Neural progenitor cell (in vitro differentiated cells): ENCODE data around the gene MSI2. TPM values are rescaled to one million over a fixed set of nuclear protein-coding genes. Genes with fewer than 3 reads are reported as not detected.

Experiments used
- DNase-seq: peaks from one replicate; pipeline ENCODE4 v3.0.0-alpha.2; 2016; ENCODE audit warnings: low spot score
- H2AFZ ChIP-seq: fragments of 200-600 bp; sonication (generic); replicated peaks from 2 replicates; pipeline ENCODE4 v1.6.1; 2016; ENCODE audit warnings: antibody characterized with exemption
- H3F3A ChIP-seq: fragments of 200-600 bp; sonication (generic); 2 replicates; pipeline ENCODE4 v1.6.1; 2016; ENCODE audit warnings: antibody characterized with exemption, low read depth
- H3K27ac ChIP-seq: fragments of 200-600 bp; sonication (generic); 2 replicates; pipeline ENCODE4 v1.5.1; 2016; ENCODE audit warnings: mild to moderate bottlenecking
- H3K27me3 ChIP-seq: fragments of 200-600 bp; sonication (generic); 2 replicates; pipeline ENCODE4 v1.6.1; 2016; ENCODE audit warnings: mild to moderate bottlenecking, moderate library complexity
- H3K36me3 ChIP-seq: fragments of 200-600 bp; sonication (generic); 2 replicates; pipeline ENCODE4 v1.5.1; 2016
- H3K4me1 ChIP-seq: fragments of 200-600 bp; sonication (generic); 2 replicates; pipeline ENCODE4 v1.6.1; 2016; ENCODE audit warnings: mixed run types
- H3K4me2 ChIP-seq: fragments of 200-600 bp; sonication (generic); 2 replicates; pipeline ENCODE4 v1.6.1; 2016
- H3K4me3 ChIP-seq: fragments of 200-600 bp; sonication (generic); 2 replicates; pipeline ENCODE4 v1.5.1; 2016
- H3K79me2 ChIP-seq: fragments of 200-600 bp; sonication (generic); 2 replicates; pipeline ENCODE4 v1.6.1; 2016; ENCODE audit warnings: low read depth
- H3K9ac ChIP-seq: fragments of 200-600 bp; sonication (generic); 2 replicates; pipeline ENCODE4 v1.6.1; 2016
- H3K9me3 ChIP-seq: fragments of 200-600 bp; sonication (generic); 2 replicates; pipeline ENCODE4 v1.5.1; 2016; ENCODE audit warnings: low read depth
- H4K20me1 ChIP-seq: fragments of 200-600 bp; sonication (generic); 2 replicates; pipeline ENCODE4 v1.6.1; 2016; ENCODE audit warnings: low read depth
- H3K27ac Mint-ChIP-seq: 3 replicates; pipeline ENCODE4 v1.8.0; 2021; ENCODE audit warnings: mixed read lengths
- H3K27me3 Mint-ChIP-seq: 2 replicates; pipeline ENCODE4 v1.8.0; 2022; ENCODE audit warnings: low read depth, mild to moderate bottlenecking, inconsistent platforms, moderate library complexity, mixed read lengths; ENCODE audit not compliant: insufficient read depth
- H3K36me3 Mint-ChIP-seq: 3 replicates; pipeline ENCODE4 v1.8.0; 2021; ENCODE audit warnings: mixed read lengths
- H3K4me1 Mint-ChIP-seq: 3 replicates; pipeline ENCODE4 v1.8.0; 2021; ENCODE audit warnings: mixed read lengths
- H3K4me3 Mint-ChIP-seq: 3 replicates; pipeline ENCODE4 v1.8.0; 2021; ENCODE audit warnings: mild to moderate bottlenecking, moderate library complexity, mixed read lengths
- H3K9me3 Mint-ChIP-seq: 3 replicates; pipeline ENCODE4 v1.8.0; 2020; ENCODE audit warnings: mixed read lengths
- CTCF ChIP-seq: fragments of 200-600 bp; sonication (generic); IDR thresholded peaks from 2 replicates; pipeline ENCODE4 v1.5.1; 2017; ENCODE audit warnings: antibody characterized with exemption, mild to moderate bottlenecking
- EZH2 ChIP-seq: fragments of 200-600 bp; sonication (generic); IDR thresholded peaks from 2 replicates; pipeline ENCODE4 v1.6.1; 2017; ENCODE audit warnings: antibody characterized with exemption, mild to moderate bottlenecking, moderate library complexity
- EZH2phosphoT487 ChIP-seq: fragments of 200-600 bp; sonication (generic); IDR thresholded peaks from 2 replicates; pipeline ENCODE4 v1.6.1; 2017; ENCODE audit warnings: antibody characterized with exemption
- total RNA-seq: library from RNA; depleted of rRNA; stranded (reverse); fragments of >200 nt; gene quantifications from 2 replicates; pipeline ENCODE4 v1.2.3, GENCODE V29; 2015; ENCODE audit warnings: low replicate concordance

MSI2 gene
- total RNA-seq, 1 donor from 2014 or later: 96.9 TPM

- Histone ChIP-seq H3K27ac (no peak overlapping the region), H3K9ac (no peak overlapping the region), H2AFZ (no peak overlapping the region), H3K36me3 (no peaks in the 10 kb centered on the region), H3F3A (peaks cover 6% of the 10 kb centered on the region), H3K79me2 (peaks cover 98% of the 10 kb centered on the region), H3K9me3 (no peaks in the 10 kb centered on the region), H3K4me3 (no peak overlapping the region), H4K20me1 (peaks cover 92% of the 10 kb centered on the region), H3K4me1 (peaks cover 49% of the 10 kb centered on the region), H3K27me3 (no peaks in the 10 kb centered on the region), H3K4me2 (no peak overlapping the region)
- no peak for TF ChIP-seq CTCF
- no peak for TF ChIP-seq EZH2phosphoT487
- TF ChIP-seq EZH2: no peak
- no peak for DNase-seq
- H3K36me3 Mint-ChIP-seq: peaks cover 48% of the 10 kb centered on the region
- no peaks in the 10 kb centered on the region for H3K9me3 Mint-ChIP-seq
- H3K4me3 Mint-ChIP-seq: no peak overlapping the region
- H3K4me1 Mint-ChIP-seq: peaks cover 65% of the 10 kb centered on the region
- peaks cover 5% of the 10 kb centered on the region for H3K27me3 Mint-ChIP-seq
- H3K27ac Mint-ChIP-seq: peak overlapping the region; percentile 20
Measured at GRCh38 chr17:57324631-57325030, 68.3 kb downstream of the MSI2 start.

GRCh38 chr17:57326336-57326735, 70.0 kb downstream of the MSI2 start:
- no peak overlapping the region for H3K9ac ChIP-seq
- no peak overlapping the region for H3K4me3 ChIP-seq
- no peaks in the 10 kb centered on the region for H3K27me3 ChIP-seq
- no peaks in the 10 kb centered on the region for H3K9me3 Mint-ChIP-seq
- H3K4me3 Mint-ChIP-seq: no peak overlapping the region
- no peak for TF ChIP-seq EZH2
- TF ChIP-seq EZH2phosphoT487: no peak
- TF ChIP-seq CTCF: no peak
- no peaks in the 10 kb centered on the region for H3K36me3 ChIP-seq
- H2AFZ ChIP-seq: no peak overlapping the region
- H3K4me2 ChIP-seq: no peak overlapping the region
- H3K4me1 ChIP-seq: peaks cover 40% of the 10 kb centered on the region
- H3K27me3 Mint-ChIP-seq: peaks cover 5% of the 10 kb centered on the region
- peak overlapping the region; percentile 46 for H3K27ac ChIP-seq
- peaks cover 53% of the 10 kb centered on the region for H3K36me3 Mint-ChIP-seq
- H3K4me1 Mint-ChIP-seq: peaks cover 61% of the 10 kb centered on the region
- H3F3A ChIP-seq: peaks cover 22% of the 10 kb centered on the region
- peaks cover 89% of the 10 kb centered on the region for H4K20me1 ChIP-seq
- H3K79me2 ChIP-seq: peaks cover 96% of the 10 kb centered on the region
- DNase-seq: no peak
- no peaks in the 10 kb centered on the region for H3K9me3 ChIP-seq
- no peak overlapping the region for H3K27ac Mint-ChIP-seq

GRCh38 chr17:57326764-57327163, 70.4 kb downstream of the MSI2 start:
- H3K27me3 Mint-ChIP-seq: peaks cover 5% of the 10 kb centered on the region
- H4K20me1 ChIP-seq: peaks cover 90% of the 10 kb centered on the region
- H3K4me3 ChIP-seq: no peak overlapping the region
- no peak overlapping the region for H3K4me3 Mint-ChIP-seq
- peaks cover 40% of the 10 kb centered on the region for H3K4me1 ChIP-seq
- no peaks in the 10 kb centered on the region for H3K36me3 ChIP-seq
- no peak for DNase-seq
- H3K9ac ChIP-seq: no peak overlapping the region
- H3K4me1 Mint-ChIP-seq: peaks cover 62% of the 10 kb centered on the region
- no peak overlapping the region for H3K4me2 ChIP-seq
- H3K36me3 Mint-ChIP-seq: peaks cover 53% of the 10 kb centered on the region
- H2AFZ ChIP-seq: no peak overlapping the region
- peaks cover 26% of the 10 kb centered on the region for H3F3A ChIP-seq
- H3K27me3 ChIP-seq: no peaks in the 10 kb centered on the region
- H3K27ac Mint-ChIP-seq: no peak overlapping the region
- no peak for TF ChIP-seq EZH2phosphoT487
- H3K27ac ChIP-seq: no peak overlapping the region
- H3K9me3 ChIP-seq: no peaks in the 10 kb centered on the region
- H3K9me3 Mint-ChIP-seq: no peaks in the 10 kb centered on the region
- H3K79me2 ChIP-seq: peaks cover 96% of the 10 kb centered on the region

- peaks cover 52% of the 10 kb centered on the region for H3K36me3 Mint-ChIP-seq
- H3K9me3 Mint-ChIP-seq: no peaks in the 10 kb centered on the region
- peaks cover 60% of the 10 kb centered on the region for H3K4me1 Mint-ChIP-seq
Measured at GRCh38 chr17:57327176-57327970, 71.0 kb downstream of the MSI2 start.

More at GRCh38 chr17:57327176-57327970, 71.0 kb downstream of the MSI2 start:
- Histone ChIP-seq H3K9me3 (no peaks in the 10 kb centered on the region), H3K9ac (no peak overlapping the region), H3K79me2 (peaks cover 96% of the 10 kb centered on the region), H3K27ac (no peak overlapping the region), H3K4me3 (no peak overlapping the region), H3F3A (peaks cover 32% of the 10 kb centered on the region), H3K4me2 (no peak overlapping the region), H3K36me3 (no peaks in the 10 kb centered on the region), H4K20me1 (peaks cover 89% of the 10 kb centered on the region), H2AFZ (no peak overlapping the region), H3K4me1 (peaks cover 43% of the 10 kb centered on the region), H3K27me3 (no peaks in the 10 kb centered on the region)
- Mint-ChIP-seq H3K4me3 (no peak overlapping the region), H3K27me3 (peaks cover 4% of the 10 kb centered on the region), H3K27ac (peak overlapping the region; percentile 48)
- DNase-seq: no peak
- no peak for TF ChIP-seq CTCF
- TF ChIP-seq EZH2phosphoT487: no peak
- no peak for TF ChIP-seq EZH2
